ENCODE data around the gene SLFN11.
"Not testable (repeated sequence)": the region's sequence is repeated elsewhere in the genome, so short reads cannot be mapped to it uniquely, and the experiment has no call there.

The SLFN11 gene, protein sequence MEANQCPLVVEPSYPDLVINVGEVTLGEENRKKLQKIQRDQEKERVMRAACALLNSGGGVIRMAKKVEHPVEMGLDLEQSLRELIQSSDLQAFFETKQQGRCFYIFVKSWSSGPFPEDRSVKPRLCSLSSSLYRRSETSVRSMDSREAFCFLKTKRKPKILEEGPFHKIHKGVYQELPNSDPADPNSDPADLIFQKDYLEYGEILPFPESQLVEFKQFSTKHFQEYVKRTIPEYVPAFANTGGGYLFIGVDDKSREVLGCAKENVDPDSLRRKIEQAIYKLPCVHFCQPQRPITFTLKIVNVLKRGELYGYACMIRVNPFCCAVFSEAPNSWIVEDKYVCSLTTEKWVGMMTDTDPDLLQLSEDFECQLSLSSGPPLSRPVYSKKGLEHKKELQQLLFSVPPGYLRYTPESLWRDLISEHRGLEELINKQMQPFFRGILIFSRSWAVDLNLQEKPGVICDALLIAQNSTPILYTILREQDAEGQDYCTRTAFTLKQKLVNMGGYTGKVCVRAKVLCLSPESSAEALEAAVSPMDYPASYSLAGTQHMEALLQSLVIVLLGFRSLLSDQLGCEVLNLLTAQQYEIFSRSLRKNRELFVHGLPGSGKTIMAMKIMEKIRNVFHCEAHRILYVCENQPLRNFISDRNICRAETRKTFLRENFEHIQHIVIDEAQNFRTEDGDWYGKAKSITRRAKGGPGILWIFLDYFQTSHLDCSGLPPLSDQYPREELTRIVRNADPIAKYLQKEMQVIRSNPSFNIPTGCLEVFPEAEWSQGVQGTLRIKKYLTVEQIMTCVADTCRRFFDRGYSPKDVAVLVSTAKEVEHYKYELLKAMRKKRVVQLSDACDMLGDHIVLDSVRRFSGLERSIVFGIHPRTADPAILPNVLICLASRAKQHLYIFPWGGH

DNA sequence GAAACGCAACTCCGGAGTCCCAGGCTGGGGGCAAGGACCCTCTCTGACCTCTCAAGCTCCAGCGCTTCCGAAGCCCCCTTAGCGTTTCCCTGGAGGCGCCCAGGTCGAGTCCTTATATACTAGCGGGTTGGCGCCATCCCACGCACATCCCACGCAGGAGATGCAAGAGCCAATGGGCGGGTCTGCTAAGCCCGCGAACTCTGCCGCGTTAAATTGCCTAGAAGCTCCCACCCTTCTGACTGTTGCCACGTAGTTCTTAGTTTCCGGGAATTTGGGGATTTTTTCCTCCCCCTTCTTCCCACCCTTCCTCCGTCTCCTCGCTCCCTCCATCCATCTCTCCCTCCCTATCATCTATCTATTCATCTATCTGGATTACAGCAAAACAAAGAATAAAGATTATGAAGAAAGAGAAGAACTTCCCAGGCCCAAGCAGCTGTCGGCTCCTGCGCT lies at the start of gene SLFN11:
Gene SLFN11, minus strand, starts transcription at position 88 of the 450 bp plus-strand sequence. CDS start 9,814 bp downstream, outside the sequence.
- Histone ChIP-seq H3K27ac (ENCODE audit: low read depth, low read length) (peak within 1 kb of the TSS; percentile 98), H3K9ac (ENCODE audit: low read length in 5 of 5) (peak within 1 kb of the TSS; percentile 76 to 92 (median 89)), H3K4me1 (ENCODE audit: control insufficient read depth in 5 of 5, insufficient read depth in 5 of 5, low read length in 5 of 5) (peaks cover 1 to 37% (median 22%) of the 10 kb centered on the region in 5 donors), H3K36me3 (ENCODE audit: control insufficient read depth in 5 of 5, insufficient read depth in 5 of 5, low read length in 5 of 5) (peaks cover 0 to 6% (median 3%) of the 10 kb centered on the region in 5 donors), H3K27me3 (ENCODE audit: control insufficient read depth in 5 of 5, insufficient read depth in 4 of 5, low read length in 5 of 5) (peaks cover 0 to 8% (median 0%) of the 10 kb centered on the region in 5 donors), H3K4me3 (ENCODE audit: low read depth in 1 of 5, low read length in 5 of 5) (peak within 1 kb of the TSS; percentile 64 to 87 (median 80)), H3K9me3 (ENCODE audit: control insufficient read depth in 5 of 5, low read length in 5 of 5) (peaks cover 0 to 6% (median 3%) of the 10 kb centered on the region in 5 donors)

DNA sequence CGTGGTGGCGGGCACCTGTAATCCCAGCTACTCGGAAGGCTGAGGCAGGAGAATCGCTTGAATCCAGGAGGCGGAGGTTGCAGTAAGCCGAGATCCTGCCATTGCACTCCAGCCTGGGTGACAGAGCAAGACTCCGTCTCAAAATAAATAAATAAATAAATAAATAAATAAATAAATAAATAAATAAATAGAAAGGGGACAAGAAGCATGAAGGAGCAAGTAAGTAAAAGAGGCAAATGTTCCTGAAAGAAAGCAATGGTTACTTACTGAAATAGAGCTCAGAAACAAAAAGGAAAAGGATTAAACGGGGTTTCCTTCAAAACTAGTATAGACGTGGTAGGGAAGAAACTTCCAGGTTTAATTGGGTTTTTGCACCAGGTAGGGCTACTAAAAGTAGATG lies 47.6 kb upstream of the SLFN11 start:
- H3K4me3 ChIP-seq (ENCODE audit: low read depth in 1 of 5, low read length in 5 of 5); H3K27ac ChIP-seq (ENCODE audit: low read depth, low read length): not testable (repeated sequence)

DNA sequence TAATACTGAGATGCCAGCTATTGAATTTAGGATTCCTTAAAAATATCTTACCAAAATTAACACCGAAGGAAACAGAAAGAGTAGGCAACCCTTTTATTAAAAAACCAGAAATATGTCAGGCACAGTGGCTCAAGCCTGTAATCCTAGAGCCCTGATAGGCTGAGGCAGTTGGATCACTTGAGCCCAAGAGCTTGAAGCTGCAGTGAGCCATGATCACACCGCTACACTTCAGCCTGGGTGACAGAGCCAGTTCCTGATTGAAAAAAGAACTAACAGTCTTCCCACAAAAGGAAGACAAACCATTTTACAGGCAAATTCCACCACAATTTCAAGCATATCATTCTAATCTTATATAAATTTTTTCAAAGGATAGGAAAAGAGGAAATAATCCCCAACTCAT lies 43.2 kb upstream of the SLFN11 start:
- Histone ChIP-seq H3K9me3 (ENCODE audit: control insufficient read depth in 5 of 5, low read length in 5 of 5) (peaks cover 0 to 11% (median 6%) of the 10 kb centered on the region in 5 donors), H3K4me3 (ENCODE audit: low read depth in 1 of 5, low read length in 5 of 5) (no peak overlapping the region), H3K27me3 (ENCODE audit: control insufficient read depth in 5 of 5, insufficient read depth in 4 of 5, low read length in 5 of 5) (no peaks in the 10 kb centered on the region), H3K36me3 (ENCODE audit: control insufficient read depth in 5 of 5, insufficient read depth in 5 of 5, low read length in 5 of 5) (peaks cover 4 to 31% (median 26%) of the 10 kb centered on the region in 5 donors), H3K9ac (ENCODE audit: low read length in 5 of 5) (no peak overlapping the region), H3K4me1 (ENCODE audit: control insufficient read depth in 5 of 5, insufficient read depth in 5 of 5, low read length in 5 of 5) (no peaks in the 10 kb centered on the region), H3K27ac (ENCODE audit: low read depth, low read length) (no peak overlapping the region)

More for the DNA sequence above, 47.6 kb upstream of the SLFN11 start:
- not testable (repeated sequence) for H3K9ac ChIP-seq (ENCODE audit: low read length in 5 of 5); H3K27me3 ChIP-seq (ENCODE audit: control insufficient read depth in 5 of 5, insufficient read depth in 4 of 5, low read length in 5 of 5); H3K4me1 ChIP-seq (ENCODE audit: control insufficient read depth in 5 of 5, insufficient read depth in 5 of 5, low read length in 5 of 5); H3K9me3 ChIP-seq (ENCODE audit: control insufficient read depth in 5 of 5, low read length in 5 of 5)
- peaks cover 8 to 33% (median 11%) of the 10 kb centered on the region in 5 donors for H3K36me3 ChIP-seq (ENCODE audit: control insufficient read depth in 5 of 5, insufficient read depth in 5 of 5, low read length in 5 of 5)

DNA sequence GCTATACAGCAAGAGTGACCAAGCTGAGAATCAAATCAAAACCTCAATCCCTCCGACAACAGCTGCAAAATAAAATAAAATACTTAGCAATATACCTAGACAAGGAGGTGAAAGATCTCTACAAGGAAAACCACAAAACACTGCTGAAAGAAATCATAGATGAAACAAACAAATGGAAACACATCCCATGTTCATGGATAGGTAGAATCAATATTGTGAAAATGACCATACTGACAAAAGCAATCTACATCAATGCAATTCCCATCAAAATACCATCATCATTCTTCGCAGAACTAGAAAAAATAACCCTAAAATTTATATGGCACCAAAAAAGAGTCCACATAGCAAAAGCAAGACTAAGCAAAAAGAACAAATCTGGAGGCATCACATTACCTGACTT lies 41.3 kb upstream of the SLFN11 start:
- H3K9me3 ChIP-seq (ENCODE audit: control insufficient read depth in 5 of 5, low read length in 5 of 5), result peaks cover 0 to 11% (median 6%) of the 10 kb centered on the region in 5 donors
- H3K36me3 ChIP-seq (ENCODE audit: control insufficient read depth in 5 of 5, insufficient read depth in 5 of 5, low read length in 5 of 5), result peaks cover 17 to 44% (median 35%) of the 10 kb centered on the region in 5 donors
- H3K27me3 ChIP-seq (ENCODE audit: control insufficient read depth in 5 of 5, insufficient read depth in 4 of 5, low read length in 5 of 5); H3K27ac ChIP-seq (ENCODE audit: low read depth, low read length); H3K9ac ChIP-seq (ENCODE audit: low read length in 5 of 5); H3K4me1 ChIP-seq (ENCODE audit: control insufficient read depth in 5 of 5, insufficient read depth in 5 of 5, low read length in 5 of 5); H3K4me3 ChIP-seq (ENCODE audit: low read depth in 1 of 5, low read length in 5 of 5): not testable (repeated sequence)

DNA sequence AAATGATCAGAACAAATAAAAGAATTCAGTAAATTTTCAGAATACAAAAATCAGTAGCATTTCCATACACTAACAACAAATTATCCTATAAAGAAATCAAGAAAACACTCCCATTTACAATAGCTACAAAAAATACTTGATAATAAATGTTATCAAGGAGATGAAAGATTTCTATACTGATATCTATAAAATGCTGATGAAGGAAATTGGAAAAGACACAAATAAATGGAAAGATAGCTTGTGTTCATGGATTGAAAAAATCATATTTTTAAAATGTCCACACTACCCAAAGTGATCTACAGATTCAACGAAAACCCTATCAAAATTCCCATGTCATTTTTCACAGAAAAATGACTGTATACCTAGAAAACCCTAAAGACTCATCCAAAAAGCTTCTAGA lies 40.8 kb upstream of the SLFN11 start:
- H3K9ac ChIP-seq (ENCODE audit: low read length in 5 of 5), result no peak overlapping the region
- H3K27me3 ChIP-seq (ENCODE audit: control insufficient read depth in 5 of 5, insufficient read depth in 4 of 5, low read length in 5 of 5), result no peaks in the 10 kb centered on the region
- H3K9me3 ChIP-seq (ENCODE audit: control insufficient read depth in 5 of 5, low read length in 5 of 5), result peaks cover 0 to 11% (median 6%) of the 10 kb centered on the region in 5 donors
- no peak overlapping the region for H3K4me3 ChIP-seq (ENCODE audit: low read depth in 1 of 5, low read length in 5 of 5)
- no peak overlapping the region for H3K27ac ChIP-seq (ENCODE audit: low read depth, low read length)
- no peaks in the 10 kb centered on the region for H3K4me1 ChIP-seq (ENCODE audit: control insufficient read depth in 5 of 5, insufficient read depth in 5 of 5, low read length in 5 of 5)
- H3K36me3 ChIP-seq (ENCODE audit: control insufficient read depth in 5 of 5, insufficient read depth in 5 of 5, low read length in 5 of 5), result peaks cover 18 to 43% (median 31%) of the 10 kb centered on the region in 5 donors

DNA sequence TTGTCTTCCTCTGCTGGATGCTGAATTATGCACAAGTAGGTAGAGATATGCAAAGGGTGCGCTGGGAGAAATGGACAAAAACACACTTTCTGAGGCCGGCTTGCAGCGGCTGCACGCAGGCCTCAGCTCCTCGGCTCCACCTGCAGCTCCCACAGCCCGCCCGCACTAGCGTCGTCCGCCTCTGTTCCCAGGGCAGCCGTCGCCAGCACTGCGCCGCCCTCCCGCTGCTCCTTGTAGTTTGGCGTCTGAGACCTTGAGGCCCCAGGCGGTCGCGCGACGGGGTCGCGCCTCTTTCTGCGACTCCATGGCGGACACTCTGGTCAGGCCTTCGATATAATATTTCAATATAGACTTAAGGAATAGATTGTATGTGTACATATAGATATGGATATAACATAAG lies 34.1 kb upstream of the SLFN11 start:
- Histone ChIP-seq H3K36me3 (ENCODE audit: control insufficient read depth in 5 of 5, insufficient read depth in 5 of 5, low read length in 5 of 5) (peaks cover 11 to 34% (median 23%) of the 10 kb centered on the region in 5 donors), H3K4me3 (ENCODE audit: low read depth in 1 of 5, low read length in 5 of 5) (no peak overlapping the region), H3K4me1 (ENCODE audit: control insufficient read depth in 5 of 5, insufficient read depth in 5 of 5, low read length in 5 of 5) (no peaks in the 10 kb centered on the region)

DNA sequence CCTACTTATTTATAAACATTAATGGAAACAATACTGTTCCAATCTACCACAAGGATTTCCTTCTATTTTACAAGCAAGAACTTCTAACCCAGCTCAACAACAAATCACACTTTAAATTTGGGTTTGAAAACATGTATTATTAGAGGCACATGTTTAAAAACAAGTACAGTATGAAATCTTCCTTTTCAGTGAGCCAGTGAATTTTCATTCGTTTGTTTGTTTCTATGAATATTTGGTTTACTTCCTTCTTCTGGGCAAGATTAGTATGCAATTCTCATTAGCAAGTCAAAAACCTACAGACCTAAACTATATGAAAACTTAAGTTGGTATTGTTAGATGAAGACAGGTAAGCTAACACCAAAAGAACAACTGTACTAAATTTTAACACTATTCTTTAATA lies 33.1 kb upstream of the SLFN11 start:
- H3K9ac ChIP-seq (ENCODE audit: low read length in 5 of 5), result no peak overlapping the region
- H3K27me3 ChIP-seq (ENCODE audit: control insufficient read depth in 5 of 5, insufficient read depth in 4 of 5, low read length in 5 of 5), result no peaks in the 10 kb centered on the region
- peaks cover 11 to 29% (median 17%) of the 10 kb centered on the region in 5 donors for H3K36me3 ChIP-seq (ENCODE audit: control insufficient read depth in 5 of 5, insufficient read depth in 5 of 5, low read length in 5 of 5)
- H3K4me3 ChIP-seq (ENCODE audit: low read depth in 1 of 5, low read length in 5 of 5), result no peak overlapping the region
- H3K9me3 ChIP-seq (ENCODE audit: control insufficient read depth in 5 of 5, low read length in 5 of 5), result peaks cover 0 to 3% (median 0%) of the 10 kb centered on the region in 5 donors
- no peak overlapping the region for H3K27ac ChIP-seq (ENCODE audit: low read depth, low read length)
- H3K4me1 ChIP-seq (ENCODE audit: control insufficient read depth in 5 of 5, insufficient read depth in 5 of 5, low read length in 5 of 5), result no peaks in the 10 kb centered on the region

More for the DNA sequence above, 34.1 kb upstream of the SLFN11 start:
- Histone ChIP-seq H3K9ac (ENCODE audit: low read length in 5 of 5) (no peak overlapping the region), H3K27ac (ENCODE audit: low read depth, low read length) (no peak overlapping the region), H3K27me3 (ENCODE audit: control insufficient read depth in 5 of 5, insufficient read depth in 4 of 5, low read length in 5 of 5) (no peaks in the 10 kb centered on the region), H3K9me3 (ENCODE audit: control insufficient read depth in 5 of 5, low read length in 5 of 5) (peaks cover 0 to 3% (median 0%) of the 10 kb centered on the region in 5 donors)

DNA sequence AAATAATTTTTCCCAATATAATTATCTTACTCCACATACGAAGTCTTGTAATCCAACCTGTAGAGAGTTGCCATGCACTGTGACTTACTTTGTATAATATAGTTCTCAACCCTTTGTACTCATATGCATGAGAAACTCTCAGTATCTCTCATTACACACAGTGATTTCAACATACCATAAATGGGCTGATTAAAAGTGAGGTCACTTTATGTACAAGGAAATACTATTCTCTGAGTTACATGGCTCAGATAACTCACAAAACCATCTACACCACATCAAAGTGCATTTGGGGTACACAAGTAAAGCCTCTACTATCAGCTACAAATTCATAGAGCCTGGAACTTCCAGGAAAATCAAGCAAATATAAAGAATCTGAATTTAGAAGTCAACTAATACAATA lies 30.9 kb upstream of the SLFN11 start:
- Histone ChIP-seq H3K4me3 (ENCODE audit: low read depth in 1 of 5, low read length in 5 of 5) (no peak overlapping the region), H3K27ac (ENCODE audit: low read depth, low read length) (no peak overlapping the region), H3K4me1 (ENCODE audit: control insufficient read depth in 5 of 5, insufficient read depth in 5 of 5, low read length in 5 of 5) (no peaks in the 10 kb centered on the region)

DNA sequence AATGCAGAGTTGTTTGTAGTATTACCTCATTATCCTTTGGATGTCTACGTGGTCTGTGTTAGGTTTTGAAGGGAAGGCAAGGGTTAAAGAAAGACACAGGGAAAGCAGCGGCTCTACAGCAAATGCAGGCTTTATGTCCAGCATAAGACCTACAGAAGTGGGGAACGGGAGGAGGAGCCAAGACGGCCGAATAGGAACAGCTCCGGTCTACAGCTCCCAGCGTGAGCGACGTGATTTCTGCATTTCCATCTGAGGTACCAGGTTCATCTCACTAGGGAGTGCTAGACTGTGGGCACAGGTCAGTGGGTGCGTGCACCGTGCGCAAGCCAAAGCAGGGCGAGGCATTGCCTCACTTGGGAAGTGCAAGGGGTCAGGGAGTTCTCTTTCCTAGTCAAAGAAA lies 20.4 kb upstream of the SLFN11 start:
- not testable (repeated sequence) for H3K27me3 ChIP-seq (ENCODE audit: control insufficient read depth in 5 of 5, insufficient read depth in 4 of 5, low read length in 5 of 5); H3K36me3 ChIP-seq (ENCODE audit: control insufficient read depth in 5 of 5, insufficient read depth in 5 of 5, low read length in 5 of 5); H3K9me3 ChIP-seq (ENCODE audit: control insufficient read depth in 5 of 5, low read length in 5 of 5)

More for the DNA sequence above, 30.9 kb upstream of the SLFN11 start:
- Histone ChIP-seq H3K27me3 (ENCODE audit: control insufficient read depth in 5 of 5, insufficient read depth in 4 of 5, low read length in 5 of 5) (no peaks in the 10 kb centered on the region), H3K36me3 (ENCODE audit: control insufficient read depth in 5 of 5, insufficient read depth in 5 of 5, low read length in 5 of 5) (peaks cover 0 to 9% (median 3%) of the 10 kb centered on the region in 5 donors), H3K9me3 (ENCODE audit: control insufficient read depth in 5 of 5, low read length in 5 of 5) (peaks cover 0 to 3% (median 0%) of the 10 kb centered on the region in 5 donors), H3K9ac (ENCODE audit: low read length in 5 of 5) (no peak overlapping the region)

More for the DNA sequence above, 20.4 kb upstream of the SLFN11 start:
- H3K4me1 ChIP-seq (ENCODE audit: control insufficient read depth in 5 of 5, insufficient read depth in 5 of 5, low read length in 5 of 5); H3K27ac ChIP-seq (ENCODE audit: low read depth, low read length); H3K4me3 ChIP-seq (ENCODE audit: low read depth in 1 of 5, low read length in 5 of 5); H3K9ac ChIP-seq (ENCODE audit: low read length in 5 of 5): not testable (repeated sequence)
